Neural cell (in vitro differentiated cells): ENCODE results near the gene MUSK. TPM values are rescaled to one million over a fixed set of nuclear protein-coding genes. Genes with fewer than 3 reads are reported as not detected.

Experiments
- H2AFZ ChIP-seq: fragments of 200-600, 300-800 bp; sonication (generic), shearing (Covaris generic); 2 replicates; pipeline ENCODE4 v1.6.0; 2014; ENCODE audit warnings: low read depth, mild to moderate bottlenecking, antibody characterized with exemption, low read length, moderate library complexity
- H3F3A ChIP-seq: fragments of 200-600 bp; shearing (Covaris generic); 2 replicates; pipeline ENCODE4 v1.6.1; 2016; ENCODE audit warnings: mild to moderate bottlenecking, moderate library complexity, mixed read lengths, antibody characterized with exemption, low read length; ENCODE audit not compliant: insufficient read depth, poor library complexity, severe bottlenecking
- H3K27ac ChIP-seq: fragments of 200-600, 300-800 bp; sonication (generic), shearing (Covaris generic); 2 replicates; pipeline ENCODE4 v1.5.1; 2014; ENCODE audit warnings: mild to moderate bottlenecking, low read length, moderate library complexity
- H3K27me3 ChIP-seq: fragments of 300-800, 200-600 bp; sonication (generic), shearing (Covaris generic); 2 replicates; pipeline ENCODE4 v1.6.0; 2014; ENCODE audit warnings: mild to moderate bottlenecking, low read depth, low read length, moderate library complexity; ENCODE audit not compliant: insufficient read depth
- H3K36me3 ChIP-seq: fragments of 300-800, 200-600 bp; sonication (generic), shearing (Covaris generic); 2 replicates; pipeline ENCODE4 v1.5.1; 2014; ENCODE audit warnings: mild to moderate bottlenecking, antibody characterized with exemption, low read length, moderate library complexity; ENCODE audit not compliant: insufficient read depth
- H3K4me2 ChIP-seq: fragments of 300-800, 200-600 bp; sonication (generic), shearing (Covaris generic); 2 replicates; pipeline ENCODE4 v1.6.0; 2014; ENCODE audit warnings: mild to moderate bottlenecking, low read length
- H3K4me3 ChIP-seq: fragments of 300-800, 200-600 bp; sonication (generic), shearing (Covaris generic); 2 replicates; pipeline ENCODE4 v1.5.1; 2014; ENCODE audit warnings: mild to moderate bottlenecking, low read length, moderate library complexity
- H3K79me2 ChIP-seq: fragments of 200-600 bp; shearing (Covaris generic); replicated peaks from 2 replicates; pipeline ENCODE4 v1.6.0; 2014; ENCODE audit warnings: mild to moderate bottlenecking, low read length, moderate library complexity; ENCODE audit not compliant: insufficient read depth
- H3K9ac ChIP-seq: fragments of 300-800, 200-600 bp; sonication (generic), shearing (Covaris generic); 2 replicates; pipeline ENCODE4 v1.6.1; 2016; ENCODE audit warnings: mild to moderate bottlenecking, low read length, mixed read lengths
- H3K9me2 ChIP-seq: fragments of 200-600 bp; shearing (Covaris generic); 2 replicates; pipeline ENCODE4 v1.6.1; 2016; ENCODE audit warnings: mild to moderate bottlenecking, low read length, mixed read lengths; ENCODE audit not compliant: insufficient read depth
- H3K9me3 ChIP-seq: fragments of 200-600, 300-800 bp; sonication (generic), shearing (Covaris generic); 2 replicates; pipeline ENCODE4 v1.6.1; 2016; ENCODE audit warnings: mild to moderate bottlenecking, mixed run types, low read length, moderate library complexity, mixed read lengths
- H4K20me1 ChIP-seq: fragments of 200-600 bp; shearing (Covaris generic); 2 replicates; pipeline ENCODE4 v1.6.1; 2016; ENCODE audit warnings: mild to moderate bottlenecking, mixed run types; ENCODE audit not compliant: insufficient read depth
- EP300 ChIP-seq: fragments of 450-650 bp; conservative IDR thresholded peaks from 2 replicates; pipeline ENCODE4 v1.6.1; 2014; ENCODE audit warnings: antibody characterized with exemption, mild to moderate bottlenecking, moderate library complexity; ENCODE audit not compliant: poor library complexity, severe bottlenecking
- EZH2 ChIP-seq: fragments of 200-600, 300-800 bp; shearing (Covaris generic), sonication (generic); IDR thresholded peaks from 2 replicates; pipeline ENCODE4 v1.6.1; 2014; ENCODE audit warnings: antibody characterized with exemption, low read length, borderline replicate concordance, mild to moderate bottlenecking; ENCODE audit not compliant: insufficient read depth, poor library complexity, severe bottlenecking
- MXI1 ChIP-seq: fragments of 450-650 bp; conservative IDR thresholded peaks from 2 replicates; pipeline ENCODE4 v1.6.1; 2014; ENCODE audit warnings: antibody characterized with exemption, mild to moderate bottlenecking; ENCODE audit not compliant: poor library complexity, severe bottlenecking
- POLR2AphosphoS5 ChIP-seq: IDR thresholded peaks from 2 replicates; pipeline ENCODE4 v1.6.1; 2012
- RAD21 ChIP-seq: fragments of 450-650 bp; conservative IDR thresholded peaks from 2 replicates; pipeline ENCODE4 v1.6.1; 2014; ENCODE audit warnings: antibody characterized with exemption, mild to moderate bottlenecking, moderate library complexity
- SMC3 ChIP-seq: fragments of 450-650 bp; conservative IDR thresholded peaks from 2 replicates; pipeline ENCODE4 v1.6.1; 2014; ENCODE audit warnings: antibody characterized with exemption, mild to moderate bottlenecking, moderate library complexity; ENCODE audit not compliant: poor library complexity
- TAF1 ChIP-seq: IDR thresholded peaks from 2 replicates; pipeline ENCODE4 v1.6.1; 2012; ENCODE audit warnings: low read depth
- polyA plus RNA-seq: library from polyadenylated mRNA; depleted of rRNA; stranded (reverse); fragments of >200 nt; gene quantifications from 2 replicates; pipeline ENCODE4 v1.2.3, GENCODE V29; 2014
- TF ChIP-seq, protein P1 (sequence below): fragments of 450-650 bp; IDR thresholded peaks from 2 replicates; pipeline ENCODE4 v1.5.1; 2014; ENCODE audit warnings: antibody characterized with exemption, mild to moderate bottlenecking, moderate library complexity; ENCODE audit not compliant: poor library complexity, severe bottlenecking
- TF ChIP-seq, protein P2 (sequence below): IDR thresholded peaks from 2 replicates; pipeline ENCODE4 v1.6.1; 2012; ENCODE audit warnings: borderline replicate concordance

Gene MUSK
- polyA plus RNA-seq, 1 donor from 2014 or later = not detected

- Histone ChIP-seq H3K9me3 (no peaks in the 10 kb centered on the region), H3K79me2 (no peaks in the 10 kb centered on the region), H3K4me3 (no peak overlapping the region), H3K9ac (no peak overlapping the region), H3K4me2 (no peak overlapping the region), H3F3A (peaks cover 4% of the 10 kb centered on the region), H3K27ac (no peak overlapping the region), H4K20me1 (no peaks in the 10 kb centered on the region), H3K27me3 (peaks cover 5% of the 10 kb centered on the region), H3K36me3 (no peaks in the 10 kb centered on the region), H2AFZ (no peak overlapping the region), H3K9me2 (no peaks in the 10 kb centered on the region)
- TF ChIP-seq, protein P1, sequence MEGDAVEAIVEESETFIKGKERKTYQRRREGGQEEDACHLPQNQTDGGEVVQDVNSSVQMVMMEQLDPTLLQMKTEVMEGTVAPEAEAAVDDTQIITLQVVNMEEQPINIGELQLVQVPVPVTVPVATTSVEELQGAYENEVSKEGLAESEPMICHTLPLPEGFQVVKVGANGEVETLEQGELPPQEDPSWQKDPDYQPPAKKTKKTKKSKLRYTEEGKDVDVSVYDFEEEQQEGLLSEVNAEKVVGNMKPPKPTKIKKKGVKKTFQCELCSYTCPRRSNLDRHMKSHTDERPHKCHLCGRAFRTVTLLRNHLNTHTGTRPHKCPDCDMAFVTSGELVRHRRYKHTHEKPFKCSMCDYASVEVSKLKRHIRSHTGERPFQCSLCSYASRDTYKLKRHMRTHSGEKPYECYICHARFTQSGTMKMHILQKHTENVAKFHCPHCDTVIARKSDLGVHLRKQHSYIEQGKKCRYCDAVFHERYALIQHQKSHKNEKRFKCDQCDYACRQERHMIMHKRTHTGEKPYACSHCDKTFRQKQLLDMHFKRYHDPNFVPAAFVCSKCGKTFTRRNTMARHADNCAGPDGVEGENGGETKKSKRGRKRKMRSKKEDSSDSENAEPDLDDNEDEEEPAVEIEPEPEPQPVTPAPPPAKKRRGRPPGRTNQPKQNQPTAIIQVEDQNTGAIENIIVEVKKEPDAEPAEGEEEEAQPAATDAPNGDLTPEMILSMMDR = no peak
- TF ChIP-seq, protein P2, sequence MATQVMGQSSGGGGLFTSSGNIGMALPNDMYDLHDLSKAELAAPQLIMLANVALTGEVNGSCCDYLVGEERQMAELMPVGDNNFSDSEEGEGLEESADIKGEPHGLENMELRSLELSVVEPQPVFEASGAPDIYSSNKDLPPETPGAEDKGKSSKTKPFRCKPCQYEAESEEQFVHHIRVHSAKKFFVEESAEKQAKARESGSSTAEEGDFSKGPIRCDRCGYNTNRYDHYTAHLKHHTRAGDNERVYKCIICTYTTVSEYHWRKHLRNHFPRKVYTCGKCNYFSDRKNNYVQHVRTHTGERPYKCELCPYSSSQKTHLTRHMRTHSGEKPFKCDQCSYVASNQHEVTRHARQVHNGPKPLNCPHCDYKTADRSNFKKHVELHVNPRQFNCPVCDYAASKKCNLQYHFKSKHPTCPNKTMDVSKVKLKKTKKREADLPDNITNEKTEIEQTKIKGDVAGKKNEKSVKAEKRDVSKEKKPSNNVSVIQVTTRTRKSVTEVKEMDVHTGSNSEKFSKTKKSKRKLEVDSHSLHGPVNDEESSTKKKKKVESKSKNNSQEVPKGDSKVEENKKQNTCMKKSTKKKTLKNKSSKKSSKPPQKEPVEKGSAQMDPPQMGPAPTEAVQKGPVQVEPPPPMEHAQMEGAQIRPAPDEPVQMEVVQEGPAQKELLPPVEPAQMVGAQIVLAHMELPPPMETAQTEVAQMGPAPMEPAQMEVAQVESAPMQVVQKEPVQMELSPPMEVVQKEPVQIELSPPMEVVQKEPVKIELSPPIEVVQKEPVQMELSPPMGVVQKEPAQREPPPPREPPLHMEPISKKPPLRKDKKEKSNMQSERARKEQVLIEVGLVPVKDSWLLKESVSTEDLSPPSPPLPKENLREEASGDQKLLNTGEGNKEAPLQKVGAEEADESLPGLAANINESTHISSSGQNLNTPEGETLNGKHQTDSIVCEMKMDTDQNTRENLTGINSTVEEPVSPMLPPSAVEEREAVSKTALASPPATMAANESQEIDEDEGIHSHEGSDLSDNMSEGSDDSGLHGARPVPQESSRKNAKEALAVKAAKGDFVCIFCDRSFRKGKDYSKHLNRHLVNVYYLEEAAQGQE = no peak
- TF ChIP-seq POLR2AphosphoS5 (no peak), EZH2 (no peak), SMC3 (no peak), RAD21 (no peak), EP300 (no peak), TAF1 (no peak), MXI1 (no peak)
Measured at GRCh38 chr9:110635589-110635988, 33.0 kb upstream of the MUSK start.

- Histone ChIP-seq H3K36me3 (no peaks in the 10 kb centered on the region), H4K20me1 (no peaks in the 10 kb centered on the region), H3K9me3 (no peaks in the 10 kb centered on the region), H3F3A (peaks cover 4% of the 10 kb centered on the region), H3K27me3 (peaks cover 5% of the 10 kb centered on the region), H3K9ac (no peak overlapping the region), H3K4me3 (no peak overlapping the region), H3K4me2 (no peak overlapping the region), H3K79me2 (no peaks in the 10 kb centered on the region), H3K27ac (no peak overlapping the region), H2AFZ (no peak overlapping the region), H3K9me2 (no peaks in the 10 kb centered on the region)
- TF ChIP-seq EP300 (no peak), POLR2AphosphoS5 (no peak), EZH2 (no peak), MXI1 (no peak), RAD21 (peak; percentile 45), TAF1 (no peak), SMC3 (peak; percentile 53)
- TF ChIP-seq, protein P1 = peak; percentile 39
- TF ChIP-seq, protein P2 = no peak
Measured at GRCh38 chr9:110638381-110638954, 30.1 kb upstream of the MUSK start.
